ENCODE measurements around the gene EPB41L3.

The EPB41L3 gene

GRCh38 chr18:5543773-5544389, at the start of gene EPB41L3:
Gene EPB41L3, minus strand, starts transcription at chr18:5543997. Its CDS starts 54,814 bp downstream, at chr18:5489183.
- TF ChIP-seq, protein P1, sequence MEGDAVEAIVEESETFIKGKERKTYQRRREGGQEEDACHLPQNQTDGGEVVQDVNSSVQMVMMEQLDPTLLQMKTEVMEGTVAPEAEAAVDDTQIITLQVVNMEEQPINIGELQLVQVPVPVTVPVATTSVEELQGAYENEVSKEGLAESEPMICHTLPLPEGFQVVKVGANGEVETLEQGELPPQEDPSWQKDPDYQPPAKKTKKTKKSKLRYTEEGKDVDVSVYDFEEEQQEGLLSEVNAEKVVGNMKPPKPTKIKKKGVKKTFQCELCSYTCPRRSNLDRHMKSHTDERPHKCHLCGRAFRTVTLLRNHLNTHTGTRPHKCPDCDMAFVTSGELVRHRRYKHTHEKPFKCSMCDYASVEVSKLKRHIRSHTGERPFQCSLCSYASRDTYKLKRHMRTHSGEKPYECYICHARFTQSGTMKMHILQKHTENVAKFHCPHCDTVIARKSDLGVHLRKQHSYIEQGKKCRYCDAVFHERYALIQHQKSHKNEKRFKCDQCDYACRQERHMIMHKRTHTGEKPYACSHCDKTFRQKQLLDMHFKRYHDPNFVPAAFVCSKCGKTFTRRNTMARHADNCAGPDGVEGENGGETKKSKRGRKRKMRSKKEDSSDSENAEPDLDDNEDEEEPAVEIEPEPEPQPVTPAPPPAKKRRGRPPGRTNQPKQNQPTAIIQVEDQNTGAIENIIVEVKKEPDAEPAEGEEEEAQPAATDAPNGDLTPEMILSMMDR (IDR thresholded peaks at IDR 0.05; ENCODE audit: low read depth, low read length), result no peak
- Histone ChIP-seq H3K4me3 (ENCODE audit: low read depth, low read length) (peak within 1 kb of the TSS; percentile 71), H3K27me3 (ENCODE audit: insufficient read depth, low read depth, severe bottlenecking) (no peaks in the 10 kb centered on the region), H3K27ac (peak within 1 kb of the TSS; percentile 94), H3K9me3 (ENCODE audit: severe bottlenecking) (no peaks in the 10 kb centered on the region), H3K36me3 (no peaks in the 10 kb centered on the region)
- DNase-seq, result peak; percentile 70

DNA sequence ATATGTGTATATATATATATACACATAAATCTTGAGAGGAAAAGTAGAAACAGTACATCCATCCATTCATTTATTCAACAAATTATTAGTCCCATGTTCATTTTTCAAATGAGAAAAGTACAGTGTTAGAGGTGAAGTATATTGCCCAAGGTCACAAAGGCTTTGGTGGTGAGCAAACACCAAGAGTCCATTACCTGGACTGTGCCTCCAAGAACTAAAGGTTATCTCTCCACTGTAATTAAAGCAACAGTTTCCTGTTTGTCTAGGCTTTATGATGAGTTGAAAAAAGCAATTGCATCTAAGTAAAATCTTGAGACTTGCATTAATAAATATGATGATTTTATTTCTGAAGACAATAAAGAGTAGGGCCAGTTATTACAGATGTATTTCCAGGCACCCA, 44.7 kb upstream of the EPB41L3 start:
- no peaks in the 10 kb centered on the region for H3K9me3 ChIP-seq (ENCODE audit: severe bottlenecking)
- H3K4me3 ChIP-seq (ENCODE audit: low read depth, low read length), result no peak overlapping the region
- no peak for DNase-seq
- no peak overlapping the region for H3K27ac ChIP-seq
- H3K36me3 ChIP-seq, result no peaks in the 10 kb centered on the region
- no peaks in the 10 kb centered on the region for H3K27me3 ChIP-seq (ENCODE audit: insufficient read depth, low read depth, severe bottlenecking)
- TF ChIP-seq, protein P1 (IDR thresholded peaks at IDR 0.05; ENCODE audit: low read depth, low read length), result no peak

DNA sequence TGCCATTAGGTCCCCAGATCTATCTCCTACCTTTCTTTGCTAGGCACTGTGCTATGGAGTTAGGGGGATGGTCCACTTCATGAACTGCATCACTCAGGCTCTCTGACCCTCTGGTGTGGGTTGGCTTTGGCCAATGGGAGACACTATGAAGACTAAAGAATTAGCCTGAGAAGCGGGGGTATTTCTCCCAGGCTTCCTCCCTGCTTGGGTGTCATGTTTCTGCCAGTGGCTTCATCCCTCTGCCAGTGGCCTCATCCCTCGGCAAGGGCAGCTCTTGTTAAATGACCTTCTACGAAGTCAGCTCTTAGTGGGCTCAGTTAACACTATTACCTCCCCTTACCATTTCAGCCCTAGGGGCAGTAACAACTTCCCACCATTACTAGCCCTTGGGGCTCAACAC, 41.9 kb upstream of the EPB41L3 start:
- Histone ChIP-seq H3K27me3 (ENCODE audit: insufficient read depth, low read depth, severe bottlenecking) (no peaks in the 10 kb centered on the region), H3K9me3 (ENCODE audit: severe bottlenecking) (no peaks in the 10 kb centered on the region), H3K27ac (no peak overlapping the region), H3K36me3 (no peaks in the 10 kb centered on the region), H3K4me3 (ENCODE audit: low read depth, low read length) (no peak overlapping the region)
- TF ChIP-seq, protein P1 (IDR thresholded peaks at IDR 0.05; ENCODE audit: low read depth, low read length), result no peak
- DNase-seq, result no peak

DNA sequence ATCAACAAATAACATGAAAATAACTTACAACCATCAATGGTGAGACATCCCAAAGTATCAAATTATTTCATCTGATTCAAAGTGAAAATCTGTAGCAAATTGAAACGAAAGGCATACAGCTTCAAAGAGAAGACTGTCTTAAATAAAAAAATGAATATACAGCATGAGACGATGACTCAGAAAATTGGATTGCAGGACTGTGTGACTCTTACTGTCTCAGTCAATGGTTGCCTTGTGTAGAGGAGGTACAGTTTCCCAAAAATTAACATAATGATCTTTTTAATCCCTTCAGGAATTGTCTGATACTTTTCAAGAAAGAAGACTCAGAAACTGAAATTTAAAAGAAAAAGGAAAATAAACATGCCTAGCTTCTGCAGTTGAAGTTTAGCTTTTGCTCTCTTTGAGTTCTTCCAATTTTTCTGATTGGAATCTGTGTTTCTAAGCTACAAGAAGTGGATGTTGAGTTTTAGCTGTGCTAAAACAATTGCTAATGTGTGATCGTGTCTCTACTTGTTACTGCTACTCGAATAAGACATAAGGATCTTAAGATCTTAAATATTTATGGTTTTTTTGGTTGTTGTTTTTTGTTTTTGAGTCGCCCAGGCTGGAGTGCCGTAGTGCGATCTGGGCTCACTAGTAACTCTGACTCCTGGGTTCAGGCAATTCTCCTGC, 41.1 kb upstream of the EPB41L3 start:
- H3K27ac ChIP-seq, result no peak overlapping the region
- DNase-seq, result no peak
- H3K4me3 ChIP-seq (ENCODE audit: low read depth, low read length), result no peak overlapping the region
- no peaks in the 10 kb centered on the region for H3K9me3 ChIP-seq (ENCODE audit: severe bottlenecking)
- H3K36me3 ChIP-seq, result no peaks in the 10 kb centered on the region
- H3K27me3 ChIP-seq (ENCODE audit: insufficient read depth, low read depth, severe bottlenecking), result no peaks in the 10 kb centered on the region
- TF ChIP-seq, protein P1 (IDR thresholded peaks at IDR 0.05; ENCODE audit: low read depth, low read length), result no peak

DNA sequence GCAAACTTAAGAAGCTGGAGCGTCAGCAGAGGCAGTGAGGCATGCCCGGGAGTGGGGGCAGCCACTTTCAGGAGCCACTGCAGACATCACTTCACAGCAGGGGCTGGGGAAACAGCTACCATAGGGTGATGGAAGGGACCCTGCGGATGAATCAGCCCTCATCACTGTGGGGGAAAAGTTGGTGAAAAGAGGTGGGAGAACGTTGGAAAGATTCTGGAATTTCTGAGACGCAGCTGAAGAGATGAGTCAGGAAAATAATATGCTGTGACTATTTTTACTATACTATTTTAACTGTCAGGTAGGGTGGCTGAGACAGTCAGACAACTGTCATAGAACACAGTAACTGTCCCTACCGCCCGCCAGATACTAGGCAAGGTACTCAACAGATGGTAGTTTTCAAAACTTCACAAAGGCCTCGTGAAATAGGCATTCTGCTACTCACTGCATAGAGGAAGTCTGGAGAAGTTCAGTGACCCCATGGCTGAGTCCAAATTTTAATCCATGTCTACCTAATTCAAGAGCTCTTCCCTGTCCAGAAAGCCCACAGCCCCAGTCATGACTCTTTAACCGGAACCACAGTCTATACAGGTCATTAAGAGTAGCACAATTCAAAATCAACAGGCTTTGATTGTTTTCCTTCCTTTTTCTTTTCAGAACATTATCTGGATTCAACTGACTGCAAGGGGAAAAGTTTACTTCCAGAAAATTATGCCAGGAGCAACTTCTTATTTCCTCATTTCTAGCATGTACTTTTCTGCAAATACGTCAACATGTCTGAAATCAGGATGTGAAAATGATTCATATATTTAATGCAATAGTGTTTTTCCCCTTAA, 39.3 kb upstream of the EPB41L3 start:
- H3K27me3 ChIP-seq (ENCODE audit: insufficient read depth, low read depth, severe bottlenecking), result no peaks in the 10 kb centered on the region
- no peak overlapping the region for H3K4me3 ChIP-seq (ENCODE audit: low read depth, low read length)
- no peaks in the 10 kb centered on the region for H3K9me3 ChIP-seq (ENCODE audit: severe bottlenecking)
- no peak for DNase-seq
- no peaks in the 10 kb centered on the region for H3K36me3 ChIP-seq
- TF ChIP-seq, protein P1 (IDR thresholded peaks at IDR 0.05; ENCODE audit: low read depth, low read length), result no peak
- no peak overlapping the region for H3K27ac ChIP-seq
